Measurements from ENCODE around the gene FILIP1. TPM values are rescaled to one million over a fixed set of nuclear protein-coding genes. Genes with fewer than 3 reads are reported as not detected.

Gene FILIP1
- total and polyA plus RNA-seq, 2 of the 4 experiments (the other 2 are of a cell fraction) = under 0.01 to 0.03 TPM

DNA sequence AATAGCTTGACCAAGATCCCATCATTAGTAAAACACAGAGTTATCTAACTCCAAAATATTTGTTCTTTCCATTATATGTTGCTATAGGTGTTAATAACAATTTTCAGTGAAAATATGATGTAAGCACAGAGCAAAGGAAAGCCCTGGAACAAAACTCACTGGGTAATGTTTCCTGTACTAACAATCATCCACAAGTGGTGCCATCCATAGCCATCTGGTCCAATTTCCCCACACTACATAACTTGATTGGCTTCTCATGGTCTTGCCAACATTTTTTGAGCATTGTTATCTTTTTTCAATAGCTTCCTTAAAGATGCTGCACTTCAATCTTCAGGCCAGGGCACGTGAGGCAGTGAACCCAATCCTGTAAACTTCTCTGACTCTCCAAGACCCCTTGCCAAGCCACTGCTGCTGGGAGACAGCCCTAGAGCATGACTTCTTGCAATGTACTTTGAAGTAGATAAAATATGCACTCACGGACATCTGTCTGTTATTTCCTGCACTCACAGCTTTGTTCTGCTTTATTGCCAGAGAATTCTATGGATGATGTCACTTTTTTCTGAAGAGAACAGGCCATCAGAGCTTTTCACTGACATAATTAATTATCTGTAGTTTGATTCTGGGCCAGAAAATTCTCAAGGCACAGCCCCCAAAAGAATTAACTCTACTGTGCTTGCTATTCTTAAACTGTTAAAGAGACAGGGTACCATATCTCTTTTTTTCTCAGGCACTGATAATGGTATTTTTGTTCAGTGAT lies 111.5 kb downstream of the FILIP1 start:
- no peak overlapping the region for H4K8ac ChIP-seq (ENCODE audit: low read depth in 2 of 2, low read length in 2 of 2)
- no TSS peak for BruUV-seq (replicated peaks)
- CTCF ChIA-PET = interaction anchor here (0.6 kb wide), 1 partner anchor 12 kb away, joined by 3 read pairs; no protein-coding TSS in a partner anchor
- 0 out of 2 replicates have a peak, but pooled peaks cover 2% of the 10 kb centered on the region for H3K27me3 ChIP-seq (ENCODE audit: control insufficient read depth, insufficient read depth, low read length)
- dilution Hi-C loops (cut with HindIII; ENCODE audit: low sequenced_read_pairs, unreplicated experiment) (no loop called here), in situ Hi-C loops (cut with MboI; ENCODE audit: low sequenced_read_pairs) (no loop called here), intact Hi-C loops (cut with micrococcal nuclease) (no loop called here)
- no CpG with 5 or more reads among the region's 2 CpGs for WGBS, 2 experiments (ENCODE audit: extremely low coverage in 2 of 2, insufficient read length in 1 of 2)
- no peak overlapping the region for H3K23ac ChIP-seq (ENCODE audit: low read depth, low read length)
- no peak overlapping the region for H4K5ac ChIP-seq (ENCODE audit: low read depth, low read length)
- no peak for DNase-seq
- no peak overlapping the region; the same call in 1 of the 2 replicates for H4K91ac ChIP-seq (ENCODE audit: insufficient read depth, low read depth, low read length)
- no peak overlapping the region; the same call in 1 of the 2 replicates for H3K18ac ChIP-seq (ENCODE audit: low read depth, low read length)
- H2BK15ac ChIP-seq (ENCODE audit: low read depth, low read length) = no peak overlapping the region; the same call in 2 of the 3 replicates
- no peak overlapping the region for H3K4me2 ChIP-seq (ENCODE audit: low read depth, low read length)
- H3K9ac ChIP-seq (ENCODE audit: low read depth, low read length) = no peak overlapping the region
- no peak for TF ChIP-seq MAZ (IDR thresholded peaks at IDR 0.05; ENCODE audit: borderline replicate concordance, low read depth, low read length)
- no peak for TF ChIP-seq MAFK (IDR thresholded peaks at IDR 0.05; ENCODE audit: low read depth, low read length)
- TF ChIP-seq CHD1 (IDR thresholded peaks at IDR 0.05; ENCODE audit: low read depth, low read length) = no peak
- TF ChIP-seq, protein P1, sequence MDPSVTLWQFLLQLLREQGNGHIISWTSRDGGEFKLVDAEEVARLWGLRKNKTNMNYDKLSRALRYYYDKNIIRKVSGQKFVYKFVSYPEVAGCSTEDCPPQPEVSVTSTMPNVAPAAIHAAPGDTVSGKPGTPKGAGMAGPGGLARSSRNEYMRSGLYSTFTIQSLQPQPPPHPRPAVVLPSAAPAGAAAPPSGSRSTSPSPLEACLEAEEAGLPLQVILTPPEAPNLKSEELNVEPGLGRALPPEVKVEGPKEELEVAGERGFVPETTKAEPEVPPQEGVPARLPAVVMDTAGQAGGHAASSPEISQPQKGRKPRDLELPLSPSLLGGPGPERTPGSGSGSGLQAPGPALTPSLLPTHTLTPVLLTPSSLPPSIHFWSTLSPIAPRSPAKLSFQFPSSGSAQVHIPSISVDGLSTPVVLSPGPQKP (IDR thresholded peaks at IDR 0.05; ENCODE audit: borderline replicate concordance, low read depth, low read length) = no peak
- no peak for TF ChIP-seq MXI1 (IDR thresholded peaks at IDR 0.05; ENCODE audit: borderline replicate concordance, low read depth, low read length)
- no peak for TF ChIP-seq FOS (IDR thresholded peaks at IDR 0.05; ENCODE audit: low read depth, low read length)
- no peak for TF ChIP-seq NFE2L2 (IDR thresholded peaks at IDR 0.05; ENCODE audit: low read depth, low read length)
- no peak for TF ChIP-seq RAD21 (IDR thresholded peaks at IDR 0.05; ENCODE audit: low read length)
- TF ChIP-seq POLR2A (IDR thresholded peaks at IDR 0.05; ENCODE audit: low read depth, low read length) = no peak
- TF ChIP-seq, protein P2, sequence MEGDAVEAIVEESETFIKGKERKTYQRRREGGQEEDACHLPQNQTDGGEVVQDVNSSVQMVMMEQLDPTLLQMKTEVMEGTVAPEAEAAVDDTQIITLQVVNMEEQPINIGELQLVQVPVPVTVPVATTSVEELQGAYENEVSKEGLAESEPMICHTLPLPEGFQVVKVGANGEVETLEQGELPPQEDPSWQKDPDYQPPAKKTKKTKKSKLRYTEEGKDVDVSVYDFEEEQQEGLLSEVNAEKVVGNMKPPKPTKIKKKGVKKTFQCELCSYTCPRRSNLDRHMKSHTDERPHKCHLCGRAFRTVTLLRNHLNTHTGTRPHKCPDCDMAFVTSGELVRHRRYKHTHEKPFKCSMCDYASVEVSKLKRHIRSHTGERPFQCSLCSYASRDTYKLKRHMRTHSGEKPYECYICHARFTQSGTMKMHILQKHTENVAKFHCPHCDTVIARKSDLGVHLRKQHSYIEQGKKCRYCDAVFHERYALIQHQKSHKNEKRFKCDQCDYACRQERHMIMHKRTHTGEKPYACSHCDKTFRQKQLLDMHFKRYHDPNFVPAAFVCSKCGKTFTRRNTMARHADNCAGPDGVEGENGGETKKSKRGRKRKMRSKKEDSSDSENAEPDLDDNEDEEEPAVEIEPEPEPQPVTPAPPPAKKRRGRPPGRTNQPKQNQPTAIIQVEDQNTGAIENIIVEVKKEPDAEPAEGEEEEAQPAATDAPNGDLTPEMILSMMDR (conservative IDR thresholded peaks at IDR 0.05; ENCODE audit: low read depth, low read length) = no peak
- no peak for TF ChIP-seq USF2 (IDR thresholded peaks at IDR 0.05; ENCODE audit: low read depth, low read length)
- no peak for TF ChIP-seq SMC3 (IDR thresholded peaks at IDR 0.05; ENCODE audit: low read depth, low read length)
- TF ChIP-seq RCOR1 (IDR thresholded peaks at IDR 0.05; ENCODE audit: insufficient replicate concordance, low read length) = no peak
- no peak for TF ChIP-seq BHLHE40 (IDR thresholded peaks at IDR 0.05; ENCODE audit: low read depth, low read length)
- no peak for TF ChIP-seq RFX5 (IDR thresholded peaks at IDR 0.05; ENCODE audit: low read depth, low read length)
- no peaks in the 10 kb centered on the region for H4K20me1 ChIP-seq (ENCODE audit: insufficient read depth, low read length)
- H2BK5ac ChIP-seq (ENCODE audit: low read depth, low read length, poor library complexity, severe bottlenecking) = no peak overlapping the region
- no peaks in the 10 kb centered on the region for H3K79me1 ChIP-seq (ENCODE audit: low read depth in 1 of 2, low read length in 2 of 2)
- H2AK9ac ChIP-seq (replicated peaks; ENCODE audit: low read depth, low read length, poor library complexity) = no peak overlapping the region
- H3K36me3 ChIP-seq (ENCODE audit: control insufficient read depth, insufficient read depth, low read length) = no peaks in the 10 kb centered on the region
- H3K14ac ChIP-seq (replicated peaks; ENCODE audit: low read depth, low read length) = no peak overlapping the region
- no peak overlapping the region for H3K56ac ChIP-seq (ENCODE audit: extremely low read depth, insufficient read depth, low read length)
- POLR2A ChIA-PET (ENCODE audit: unreplicated experiment) = no interaction called here
- H3K27ac ChIP-seq (ENCODE audit: insufficient read depth, low read length) = no peak overlapping the region
- H3K9me3 ChIP-seq (ENCODE audit: control insufficient read depth, insufficient read depth, low read length) = no peaks in the 10 kb centered on the region
- H3K4me1 ChIP-seq (ENCODE audit: control insufficient read depth, insufficient read depth, low read length) = peaks cover 3% of the 10 kb centered on the region
- no peak overlapping the region for H2BK20ac ChIP-seq (ENCODE audit: low read depth, low read length)
- no peak overlapping the region for H3K4me3 ChIP-seq (ENCODE audit: insufficient read depth, low read depth, low read length)
- no peaks in the 10 kb centered on the region for H3K9me1 ChIP-seq (ENCODE audit: insufficient read depth, low read length)
- H2AK5ac ChIP-seq (ENCODE audit: low read depth, low read length) = no peak overlapping the region
- ATAC-seq (ENCODE audit: low read depth) = no peak
- H2BK120ac ChIP-seq (ENCODE audit: low read depth, low read length) = no peak overlapping the region
- peak overlapping the region; percentile 44 for H2AFZ ChIP-seq (replicated peaks; ENCODE audit: low read length, poor library complexity)
- H3K4ac ChIP-seq (ENCODE audit: low read depth, low read length) = no peak overlapping the region

Data from IMR-90 (cell line).